ENCODE measurements around the gene RPS3A. TPM values are rescaled to one million over a fixed set of nuclear protein-coding genes. Genes with fewer than 3 reads are reported as not detected.
A peak's percentile ranks its signal among the peaks of the same experiment; 100 is the strongest.
"Not testable (repeated sequence)": the region's sequence is repeated elsewhere in the genome, so short reads cannot be mapped to it uniquely, and the experiment has no call there.

The RPS3A gene
- total RNA-seq (1,000 to 10,000 TPM; 2,890 to 3,559 (median 3,361) TPM), total RNA-seq (978 to 1,597 (median 1,219) reads per million in 29 experiments)
- total RNA-seq (2013): 8,232 TPM

GRCh38 chr4:151099229-151099975 lies at the start of gene RPS3A:
Gene RPS3A, plus strand, starts transcription at chr4:151099628. Its CDS starts 25 bp downstream, at chr4:151099653.
- peak within 1 kb of the TSS; percentile 94 to 98 (median 96) for H3K4me3 Mint-ChIP-seq
- CTCF ChIA-PET: interaction anchor here in 1 of 2 donors (0.6 to 1.0 kb wide), 3 partner anchors 15 to 661 kb away, joined by 3 to 6 read pairs (median 3); no protein-coding TSS in a partner anchor
- peaks cover 26% of the 10 kb centered on the region for H3K36me3 Mint-ChIP-seq
- no peaks in the 10 kb centered on the region for H3K9me3 ChIP-seq
- peak within 1 kb of the TSS; percentile 97 to 98 for H3K27ac Mint-ChIP-seq
- peaks cover 0 to 6% of the 10 kb centered on the region in 2 experiments for H3K27me3 ChIP-seq (replicated peaks in 1 of 2; ENCODE audit: control insufficient read depth in 2 of 2, extremely low read depth in 1 of 2, insufficient read depth in 2 of 2, low read length in 1 of 2)
- peak; percentile 87 to 98 (median 92) for ATAC-seq (replicated peaks in 1 of 4)
- H3K4me3 ChIP-seq (ENCODE audit: control insufficient read depth in 1 of 2, extremely low read depth in 1 of 2, low read length in 1 of 2): peak within 1 kb of the TSS; percentile 84 to 96
- peaks cover 0 to under 1% of the 10 kb centered on the region in 2 donors for H3K27me3 Mint-ChIP-seq
- peak within 1 kb of the TSS; percentile 93 for H3K27ac ChIP-seq (ENCODE audit: low read length)
- WGBS (ENCODE audit: insufficient coverage): 0% methylated on average over 66 of the region's 69 CpGs
- peaks cover 30 to 44% (median 35%) of the 10 kb centered on the region in 3 donors for H3K4me1 Mint-ChIP-seq
- H3K36me3 ChIP-seq (ENCODE audit: control insufficient read depth in 2 of 2, extremely low read depth in 1 of 2, insufficient read depth in 1 of 2, low read length in 1 of 2): peaks cover 2 to 28% of the 10 kb centered on the region in 2 donors
- POLR2A ChIA-PET: interaction anchor here (0.5 to 2.1 kb wide), 8 partner anchors 9 to 1437 kb away, joined by 3 to 8 read pairs (median 5); partner anchors contain the start of genes FBXW7 (in 1 of the 2) and LRBA (in 1 of the 2)
- DNase-seq: peak; percentile 95 to 100 (median 97)
- no peaks in the 10 kb centered on the region for H3K9me3 Mint-ChIP-seq
- H3K4me1 ChIP-seq (ENCODE audit: control insufficient read depth in 1 of 2, extremely low read depth in 1 of 2, insufficient read depth in 2 of 2, low read length in 2 of 2): peaks cover 13 to 24% of the 10 kb centered on the region in 2 experiments

GRCh38 chr4:151052785-151053184 lies 46.6 kb upstream of the RPS3A start:
- no peak overlapping the region for H3K4me3 Mint-ChIP-seq
- WGBS (ENCODE audit: insufficient coverage): no CpG with 5 or more reads among the region's 3 CpGs

GRCh38 chr4:151055539-151055938 lies 43.9 kb upstream of the RPS3A start:
- Mint-ChIP-seq H3K27ac (no peak overlapping the region), H3K4me3 (no peak overlapping the region), H3K36me3 (no peaks in the 10 kb centered on the region), H3K9me3 (no peaks in the 10 kb centered on the region), H3K4me1 (no peaks in the 10 kb centered on the region), H3K27me3 (no peaks in the 10 kb centered on the region)
- DNase-seq: no peak
- CTCF ChIA-PET: no interaction called here
- Histone ChIP-seq H3K9me3 (no peaks in the 10 kb centered on the region), H3K27ac (ENCODE audit: low read length) (no peak overlapping the region), H3K4me1 (ENCODE audit: control insufficient read depth in 1 of 2, extremely low read depth in 1 of 2, insufficient read depth in 2 of 2, low read length in 2 of 2) (no peaks in the 10 kb centered on the region), H3K27me3 (replicated peaks in 1 of 2; ENCODE audit: control insufficient read depth in 2 of 2, extremely low read depth in 1 of 2, insufficient read depth in 2 of 2, low read length in 1 of 2) (no peaks in the 10 kb centered on the region), H3K4me3 (ENCODE audit: control insufficient read depth in 1 of 2, extremely low read depth in 1 of 2, low read length in 1 of 2) (no peak overlapping the region), H3K36me3 (ENCODE audit: control insufficient read depth in 2 of 2, extremely low read depth in 1 of 2, insufficient read depth in 1 of 2, low read length in 1 of 2) (no peaks in the 10 kb centered on the region)
- no peak for ATAC-seq (replicated peaks in 1 of 4)
- no CpG with 5 or more reads among the region's 1 CpG for WGBS (ENCODE audit: insufficient coverage)
- POLR2A ChIA-PET: no interaction called here

More at GRCh38 chr4:151052785-151053184, 46.6 kb upstream of the RPS3A start:
- Histone ChIP-seq H3K4me3 (ENCODE audit: control insufficient read depth in 1 of 2, extremely low read depth in 1 of 2, low read length in 1 of 2) (no peak overlapping the region), H3K36me3 (ENCODE audit: control insufficient read depth in 2 of 2, extremely low read depth in 1 of 2, insufficient read depth in 1 of 2, low read length in 1 of 2) (no peaks in the 10 kb centered on the region), H3K27me3 (replicated peaks in 1 of 2; ENCODE audit: control insufficient read depth in 2 of 2, extremely low read depth in 1 of 2, insufficient read depth in 2 of 2, low read length in 1 of 2) (no peaks in the 10 kb centered on the region), H3K27ac (ENCODE audit: low read length) (no peak overlapping the region), H3K4me1 (ENCODE audit: control insufficient read depth in 1 of 2, extremely low read depth in 1 of 2, insufficient read depth in 2 of 2, low read length in 2 of 2) (no peaks in the 10 kb centered on the region), H3K9me3 (no peaks in the 10 kb centered on the region)
- DNase-seq (no peak), ATAC-seq (replicated peaks in 1 of 4) (no peak)
- Mint-ChIP-seq H3K4me1 (no peaks in the 10 kb centered on the region), H3K9me3 (no peaks in the 10 kb centered on the region), H3K27me3 (no peaks in the 10 kb centered on the region), H3K36me3 (no peaks in the 10 kb centered on the region), H3K27ac (no peak overlapping the region)
- ChIA-PET CTCF (interaction anchor here in 1 of 2 donors (0.6 kb wide), 1 partner anchor 1508 kb away, joined by 3 read pairs; no protein-coding TSS in a partner anchor), POLR2A (no interaction called here)

GRCh38 chr4:151063143-151063542 lies 36.3 kb upstream of the RPS3A start:
- H3K4me1 ChIP-seq (ENCODE audit: control insufficient read depth in 1 of 2, extremely low read depth in 1 of 2, insufficient read depth in 2 of 2, low read length in 2 of 2); DNase-seq; H3K36me3 ChIP-seq (ENCODE audit: control insufficient read depth in 2 of 2, extremely low read depth in 1 of 2, insufficient read depth in 1 of 2, low read length in 1 of 2); H3K4me3 ChIP-seq (ENCODE audit: control insufficient read depth in 1 of 2, extremely low read depth in 1 of 2, low read length in 1 of 2); H3K27ac Mint-ChIP-seq; H3K27me3 ChIP-seq (replicated peaks in 1 of 2; ENCODE audit: control insufficient read depth in 2 of 2, extremely low read depth in 1 of 2, insufficient read depth in 2 of 2, low read length in 1 of 2); H3K4me1 Mint-ChIP-seq; POLR2A ChIA-PET; H3K27ac ChIP-seq (ENCODE audit: low read length); H3K4me3 Mint-ChIP-seq; H3K27me3 Mint-ChIP-seq; ATAC-seq (replicated peaks in 1 of 4); H3K9me3 ChIP-seq; H3K9me3 Mint-ChIP-seq; H3K36me3 Mint-ChIP-seq: not testable (repeated sequence)
- WGBS (ENCODE audit: insufficient coverage): 92% methylated on average over 2 of the region's 3 CpGs
- CTCF ChIA-PET: interaction anchor here in 1 of 2 donors (0.5 to 0.8 kb wide), 2 partner anchors 79 to 1056 kb away, joined by 3 read pairs; no protein-coding TSS in a partner anchor

GRCh38 chr4:151067316-151067970 lies 32.0 kb upstream of the RPS3A start:
- Histone ChIP-seq H3K4me3 (ENCODE audit: control insufficient read depth in 1 of 2, extremely low read depth in 1 of 2, low read length in 1 of 2) (no peak overlapping the region), H3K4me1 (ENCODE audit: control insufficient read depth in 1 of 2, extremely low read depth in 1 of 2, insufficient read depth in 2 of 2, low read length in 2 of 2) (no peaks in the 10 kb centered on the region), H3K9me3 (no peaks in the 10 kb centered on the region), H3K36me3 (ENCODE audit: control insufficient read depth in 2 of 2, extremely low read depth in 1 of 2, insufficient read depth in 1 of 2, low read length in 1 of 2) (no peaks in the 10 kb centered on the region), H3K27ac (ENCODE audit: low read length) (no peak overlapping the region), H3K27me3 (replicated peaks in 1 of 2; ENCODE audit: control insufficient read depth in 2 of 2, extremely low read depth in 1 of 2, insufficient read depth in 2 of 2, low read length in 1 of 2) (no peaks in the 10 kb centered on the region)
- Mint-ChIP-seq H3K27me3 (peaks cover 5 to 9% of the 10 kb centered on the region in 2 donors), H3K4me1 (no peaks in the 10 kb centered on the region), H3K9me3 (no peaks in the 10 kb centered on the region), H3K27ac (no peak overlapping the region), H3K4me3 (no peak overlapping the region), H3K36me3 (no peaks in the 10 kb centered on the region)
- ATAC-seq (replicated peaks in 1 of 4) (no peak), DNase-seq (no peak)
- WGBS (ENCODE audit: insufficient coverage): 100% methylated on average over 1 of the region's 5 CpGs
- ChIA-PET POLR2A (interaction anchor here in 1 of 2 donors (0.6 kb wide), 1 partner anchor 89 kb away, joined by 3 read pairs; no protein-coding TSS in a partner anchor), CTCF (no interaction called here)

- Mint-ChIP-seq H3K9me3 (no peaks in the 10 kb centered on the region), H3K4me3 (no peak overlapping the region), H3K36me3 (no peaks in the 10 kb centered on the region), H3K4me1 (no peaks in the 10 kb centered on the region), H3K27me3 (peaks cover 5 to 9% of the 10 kb centered on the region in 2 donors), H3K27ac (no peak overlapping the region)
- DNase-seq (no peak), ATAC-seq (replicated peaks in 1 of 4) (no peak)
- Histone ChIP-seq H3K27me3 (replicated peaks in 1 of 2; ENCODE audit: control insufficient read depth in 2 of 2, extremely low read depth in 1 of 2, insufficient read depth in 2 of 2, low read length in 1 of 2) (no peaks in the 10 kb centered on the region), H3K4me1 (ENCODE audit: control insufficient read depth in 1 of 2, extremely low read depth in 1 of 2, insufficient read depth in 2 of 2, low read length in 2 of 2) (no peaks in the 10 kb centered on the region), H3K36me3 (ENCODE audit: control insufficient read depth in 2 of 2, extremely low read depth in 1 of 2, insufficient read depth in 1 of 2, low read length in 1 of 2) (no peaks in the 10 kb centered on the region), H3K4me3 (ENCODE audit: control insufficient read depth in 1 of 2, extremely low read depth in 1 of 2, low read length in 1 of 2) (no peak overlapping the region), H3K27ac (ENCODE audit: low read length) (no peak overlapping the region), H3K9me3 (no peaks in the 10 kb centered on the region)
- CTCF ChIA-PET: interaction anchor here in 1 of 2 donors (0.6 kb wide), 1 partner anchor 111 kb away, joined by 3 read pairs; no protein-coding TSS in a partner anchor
- POLR2A ChIA-PET: interaction anchor here (0.6 to 1.0 kb wide), 6 partner anchors 8 to 139 kb away, joined by 3 to 8 read pairs (median 4); no protein-coding TSS in a partner anchor
These were observed 25.0 kb upstream of the RPS3A start for GRCh38 chr4:151074416-151074916.
